ENCODE results near the gene MOB3C.
A peak's percentile ranks its signal among the peaks of the same experiment; 100 is the strongest.

MOB3C gene

GRCh38 chr1:46638921-46639320, 22.3 kb upstream of the MOB3C start:
- no peak for DNase-seq (ENCODE audit: low read depth in 2 of 2)

- DNase-seq (ENCODE audit: low read depth in 2 of 2), result no peak
Observed at GRCh38 chr1:46637444-46638083, 21.0 kb upstream of the MOB3C start.

GRCh38 chr1:46635205-46635604, 18.6 kb upstream of the MOB3C start:
- DNase-seq (ENCODE audit: low read depth in 2 of 2), result no peak

- no peak for DNase-seq (ENCODE audit: low read depth in 2 of 2)
Observed at GRCh38 chr1:46630719-46631118, 14.1 kb upstream of the MOB3C start.

GRCh38 chr1:46623743-46624644, 7.4 kb upstream of the MOB3C start:
- DNase-seq (ENCODE audit: low read depth in 2 of 2), result no peak

- DNase-seq (ENCODE audit: low read depth in 2 of 2), result no peak
Observed at GRCh38 chr1:46622344-46622743, 5.7 kb upstream of the MOB3C start.

- no peak for DNase-seq (ENCODE audit: low read depth in 2 of 2)
Observed at GRCh38 chr1:46621930-46622329, 5.3 kb upstream of the MOB3C start.

GRCh38 chr1:46619656-46620258, 3.1 kb upstream of the MOB3C start:
- no peak for DNase-seq (ENCODE audit: low read depth in 2 of 2)

- DNase-seq (ENCODE audit: low read depth in 2 of 2), result no peak
Observed at GRCh38 chr1:46618754-46619415, 2.3 kb upstream of the MOB3C start.

- DNase-seq (ENCODE audit: low read depth in 2 of 2), result no peak
Observed at GRCh38 chr1:46617833-46618232, 1.2 kb upstream of the MOB3C start.

- no peak for DNase-seq (ENCODE audit: low read depth in 2 of 2)
Observed at GRCh38 chr1:46617108-46617800, 643 bp upstream of the MOB3C start.

GRCh38 chr1:46615735-46616134, 876 bp downstream of the MOB3C start:
- DNase-seq (ENCODE audit: low read depth in 2 of 2), result no peak

- DNase-seq (ENCODE audit: low read depth in 2 of 2), result no peak
Observed at GRCh38 chr1:46615088-46615487, 1.5 kb downstream of the MOB3C start.

GRCh38 chr1:46614604-46614984, 2.0 kb downstream of the MOB3C start:
- DNase-seq (ENCODE audit: low read depth in 2 of 2), result no peak

GRCh38 chr1:46613661-46614603, 2.7 kb downstream of the MOB3C start:
- peak in 1 of 2 donors; percentile 28 for DNase-seq (ENCODE audit: low read depth in 2 of 2)

- DNase-seq (ENCODE audit: low read depth in 2 of 2), result no peak
Observed at GRCh38 chr1:46612937-46613660, 3.5 kb downstream of the MOB3C start.

GRCh38 chr1:46611691-46612221, 4.9 kb downstream of the MOB3C start:
- no peak for DNase-seq (ENCODE audit: low read depth in 2 of 2)

- DNase-seq (ENCODE audit: low read depth in 2 of 2), result no peak
Observed at GRCh38 chr1:46607345-46608130, 9.1 kb downstream of the MOB3C start.
